Activated CD8-positive, alpha-beta memory T cell treated with anti-CD3 and anti-CD28 coated beads for 36 hours (primary cell): ENCODE measurements around the gene SLC9B1. TPM values are rescaled to one million over a fixed set of nuclear protein-coding genes. Genes with fewer than 3 reads are reported as not detected.

ENCODE experiments used
- CTCF ChIA-PET: fragments of 350-600 bp; sonication (Branson Sonifier 250); formaldehyde crosslinking; loops from one replicate; lab custom pipeline; 2021; ENCODE audit warnings: antibody characterized with exemption; lab: Charles Lee
- POLR2A ChIA-PET: fragments of 350-600 bp; sonication (Branson Sonifier 250); formaldehyde crosslinking; loops from one replicate; lab custom pipeline; 2021; ENCODE audit warnings: antibody characterized with exemption; lab: Charles Lee
- total RNA-seq, 2 experiments: library from RNA; stranded (reverse); gene quantifications; one replicate each; pipeline ENCODE4 v1.2.3, GENCODE V29; 2021

The SLC9B1 gene
- total RNA-seq, 2 experiments from 2014 or later, result 0.59 to 0.82 TPM

- POLR2A ChIA-PET, result no interaction called here
- CTCF ChIA-PET, result interaction anchor here (0.6 kb wide), 1 partner anchor 1822 kb away, joined by 3 read pairs; no protein-coding TSS in a partner anchor
Measured at GRCh38 chr4:102860611-102861324, 158.7 kb downstream of the SLC9B1 start.

GRCh38 chr4:102858828-102859464, 160.6 kb downstream of the SLC9B1 start:
- CTCF ChIA-PET, result no interaction called here
- POLR2A ChIA-PET, result no interaction called here

Other genes with a start within 250 kb of the SLC9B1 start
- 100 to 1,000 TPM; 486 to 487 TPM for gene UBE2D3, start 192.2 kb downstream of the SLC9B1 start, total RNA-seq
- gene CISD2, start 150.7 kb downstream of the SLC9B1 start, total RNA-seq, result 10 to 100 TPM; 42.5 to 43.0 TPM
- 10 to 100 TPM; 44.5 to 46.6 TPM for gene SLC9B2, start 57.1 kb upstream of the SLC9B1 start, total RNA-seq
- 10 to 100 TPM; 11.2 to 12.2 TPM for gene BDH2, start 80.1 kb upstream of the SLC9B1 start, total RNA-seq
- 10 to 100 TPM; 27.1 to 27.7 TPM for gene CENPE, start 178.6 kb upstream of the SLC9B1 start, total RNA-seq